Measurements from ENCODE around the gene TMEM63C.

Gene TMEM63C

GRCh38 chr14:77181603-77182437, at the start of gene TMEM63C:
Gene TMEM63C, plus strand, starts transcription at chr14:77181798. Its CDS starts 37,016 bp downstream, at chr14:77218814.
- peak; percentile 65 for DNase-seq

DNA sequence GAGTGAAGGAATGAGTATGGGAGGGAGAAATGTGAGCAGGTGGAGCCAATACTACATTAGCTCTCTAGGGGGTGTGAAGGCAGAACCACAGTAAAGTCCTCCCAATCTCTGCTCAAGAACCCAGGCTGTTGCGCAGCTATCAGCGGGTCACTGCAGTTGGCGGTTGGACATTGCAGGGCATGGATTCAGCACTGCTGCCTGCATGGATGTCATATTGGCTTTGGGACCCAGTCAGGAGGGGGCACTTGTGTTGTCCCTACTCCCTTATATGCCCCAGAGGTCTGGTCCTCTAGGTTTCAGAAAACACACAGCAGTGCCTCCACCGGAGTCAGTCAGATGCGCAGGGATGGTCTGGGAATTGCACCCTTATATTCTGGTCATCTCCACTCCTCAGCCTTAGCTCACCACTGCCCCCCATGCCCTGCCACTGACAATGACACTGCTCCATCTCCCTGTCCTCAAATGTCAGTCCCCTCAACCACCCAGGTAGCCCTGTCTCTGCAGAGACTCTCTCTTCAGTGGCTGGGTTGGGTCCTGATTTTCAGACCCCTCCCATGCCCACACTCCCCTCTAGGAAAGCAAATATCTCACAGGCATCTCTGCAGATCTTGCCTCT, 49.6 kb upstream of the TMEM63C start:
- no peak for DNase-seq

GRCh38 chr14:77133720-77134338, 47.8 kb upstream of the TMEM63C start:
- peak; percentile 45 for DNase-seq

DNA sequence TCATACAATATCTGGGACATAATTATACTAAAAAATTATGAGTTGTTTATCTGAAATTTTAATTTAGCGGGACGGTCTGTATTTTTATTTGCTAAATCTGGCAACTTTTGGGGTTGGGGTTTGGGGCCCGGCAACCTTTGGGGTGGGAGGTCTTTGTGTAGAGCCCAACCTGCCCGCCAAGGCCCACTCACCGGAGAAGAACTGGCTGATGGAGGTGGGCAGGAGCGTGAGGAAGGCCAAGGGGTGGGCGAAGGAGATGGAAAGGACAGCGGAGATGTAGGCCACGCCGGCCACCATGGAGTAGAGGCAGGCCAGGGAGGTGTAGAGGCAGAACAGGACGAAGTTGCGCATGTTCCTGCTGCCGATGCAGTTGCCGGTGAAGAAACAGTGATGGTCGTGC, 42.6 kb upstream of the TMEM63C start:
- no peak for DNase-seq

DNA sequence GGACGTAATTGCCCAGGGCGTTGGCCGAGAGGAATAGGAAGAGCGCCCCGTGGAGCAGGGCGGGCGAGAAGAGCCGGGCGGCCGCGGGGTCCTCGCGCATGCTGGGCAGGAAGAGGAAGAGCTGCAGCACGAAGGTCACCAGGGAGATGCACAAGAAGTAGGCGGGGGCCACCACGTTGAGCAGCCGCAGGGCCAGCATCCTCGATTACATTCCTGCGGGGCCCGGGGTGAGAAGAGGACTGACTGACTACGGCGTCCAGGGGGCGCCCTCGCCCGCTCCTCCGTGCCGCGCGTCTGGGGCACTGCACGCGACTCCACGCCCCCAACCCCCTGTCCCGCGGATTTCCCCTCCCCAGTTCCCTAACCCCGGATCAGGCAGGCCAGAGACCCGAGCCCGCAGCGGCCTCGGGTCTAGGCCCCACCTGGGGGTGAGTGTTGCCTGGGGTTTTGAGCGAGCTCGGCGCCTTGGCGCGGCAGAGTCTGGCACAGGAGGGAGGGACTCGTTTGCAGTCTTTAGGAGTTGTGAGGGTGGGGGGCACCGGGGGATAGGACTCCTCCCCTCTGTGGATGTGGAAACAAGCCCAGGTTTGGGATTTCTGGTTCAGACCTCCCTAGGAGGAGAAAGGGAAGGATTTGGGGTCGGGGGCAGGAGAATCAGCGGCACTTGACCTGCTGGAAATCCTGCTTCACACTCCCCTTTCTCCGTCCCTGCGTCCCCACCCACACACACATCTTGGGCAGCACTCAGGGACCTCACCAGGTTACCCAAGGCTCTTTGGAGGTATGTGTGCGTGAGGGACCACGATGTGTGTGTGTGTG, 41.8 kb upstream of the TMEM63C start:
- DNase-seq, result peak; percentile 51

DNA sequence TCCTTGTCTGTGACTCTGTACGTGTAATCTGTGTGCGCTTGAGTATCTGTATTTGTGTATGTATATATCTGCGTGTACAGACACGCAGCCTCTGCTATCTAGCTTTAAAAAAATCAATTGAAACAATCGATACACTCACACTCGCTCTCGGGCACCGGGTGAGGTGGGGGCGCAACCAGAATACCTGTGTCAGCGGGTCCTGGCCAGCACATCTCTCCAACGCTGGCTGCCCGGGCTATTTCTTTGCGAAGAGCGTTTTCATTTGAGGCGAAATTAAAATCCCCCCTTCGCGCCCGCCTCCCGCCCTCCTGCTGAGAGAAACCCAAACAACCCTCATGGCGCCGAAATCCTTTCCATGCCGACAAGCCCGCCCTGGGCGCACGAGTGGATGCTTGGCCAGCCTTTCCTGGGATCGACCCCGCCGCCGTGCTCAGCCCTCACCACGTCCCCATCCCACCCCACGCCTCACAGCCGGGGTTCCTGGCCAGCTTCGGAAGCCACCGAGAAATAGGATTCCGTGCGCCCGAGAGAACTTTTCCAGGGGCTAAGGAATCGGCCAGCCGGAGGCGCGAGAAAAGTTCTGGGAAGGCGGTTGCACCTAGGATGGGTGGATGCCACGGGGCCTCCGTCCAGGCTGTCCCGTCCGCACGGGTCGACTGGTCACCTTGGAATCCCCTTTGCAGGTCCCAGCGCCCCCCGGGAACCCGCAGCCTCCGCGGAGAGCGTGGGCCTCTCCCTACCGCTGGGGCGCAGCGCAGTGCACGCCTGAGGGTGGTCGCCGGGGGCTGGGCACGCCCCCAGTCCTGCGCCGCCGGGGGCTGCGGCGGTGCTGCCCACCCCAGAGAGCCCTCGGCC, 41.0 kb upstream of the TMEM63C start:
- DNase-seq, result no peak

GRCh38 chr14:77141214-77142004, 40.2 kb upstream of the TMEM63C start, which contains the start of gene ZDHHC22:
Gene ZDHHC22, minus strand, starts transcription at chr14:77141791. Its CDS starts 2,053 bp downstream, at chr14:77139738.
- no peak for DNase-seq

GRCh38 chr14:77142005-77142800, 39.4 kb upstream of the TMEM63C start:
- no peak for DNase-seq

DNA sequence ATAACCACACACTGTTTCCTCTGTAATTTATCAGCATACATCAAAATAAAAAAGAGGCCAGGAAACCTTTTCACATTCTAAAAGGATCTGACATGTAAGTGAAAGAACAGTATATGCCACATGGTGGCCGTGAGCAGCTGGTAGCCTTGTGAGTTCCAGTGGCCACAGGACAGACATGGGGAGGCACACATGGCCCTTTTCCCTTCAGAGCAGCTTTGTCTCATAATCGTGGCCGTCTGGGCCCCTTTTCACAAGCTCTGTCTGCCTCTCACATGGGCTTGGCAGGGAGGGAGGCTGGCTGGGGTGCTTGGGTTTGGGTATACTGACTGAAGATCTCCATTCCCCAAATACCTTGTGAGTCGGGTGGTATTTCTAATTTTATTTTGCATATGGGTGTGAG, 38.5 kb upstream of the TMEM63C start:
- DNase-seq, result no peak

DNA sequence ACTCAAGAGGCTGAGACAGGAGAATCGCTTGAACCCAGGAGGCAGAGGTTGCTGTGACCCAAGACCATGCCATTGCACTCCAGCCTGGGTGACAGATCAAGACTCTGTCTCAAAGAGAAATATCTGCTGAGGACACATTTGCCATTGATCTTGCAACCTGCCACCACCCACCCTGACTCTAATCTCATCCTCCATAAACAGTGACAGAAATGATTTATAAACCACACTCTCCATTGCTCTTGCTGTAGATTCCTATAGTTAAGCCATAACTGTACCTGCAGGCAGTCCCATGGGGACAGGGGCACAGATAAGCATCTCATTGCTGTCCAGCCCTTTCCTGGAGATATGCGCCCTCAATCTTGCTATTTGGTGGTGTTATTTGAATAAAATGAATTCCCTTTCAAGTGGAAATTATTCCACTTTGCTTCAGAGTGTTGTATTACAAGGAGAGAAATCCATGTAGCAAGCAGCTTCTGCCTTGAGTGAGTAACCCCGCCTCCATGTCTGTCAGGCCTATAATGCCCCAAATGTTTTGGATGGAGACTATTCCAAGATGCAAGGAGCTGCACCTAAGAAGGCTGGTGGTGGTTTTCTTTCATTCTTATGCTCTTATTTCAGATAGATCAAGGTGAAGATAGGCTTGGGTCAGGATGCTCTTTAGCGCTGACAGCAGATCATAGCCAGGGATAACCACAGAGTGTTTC, 37.0 kb upstream of the TMEM63C start:
- no peak for DNase-seq

DNA sequence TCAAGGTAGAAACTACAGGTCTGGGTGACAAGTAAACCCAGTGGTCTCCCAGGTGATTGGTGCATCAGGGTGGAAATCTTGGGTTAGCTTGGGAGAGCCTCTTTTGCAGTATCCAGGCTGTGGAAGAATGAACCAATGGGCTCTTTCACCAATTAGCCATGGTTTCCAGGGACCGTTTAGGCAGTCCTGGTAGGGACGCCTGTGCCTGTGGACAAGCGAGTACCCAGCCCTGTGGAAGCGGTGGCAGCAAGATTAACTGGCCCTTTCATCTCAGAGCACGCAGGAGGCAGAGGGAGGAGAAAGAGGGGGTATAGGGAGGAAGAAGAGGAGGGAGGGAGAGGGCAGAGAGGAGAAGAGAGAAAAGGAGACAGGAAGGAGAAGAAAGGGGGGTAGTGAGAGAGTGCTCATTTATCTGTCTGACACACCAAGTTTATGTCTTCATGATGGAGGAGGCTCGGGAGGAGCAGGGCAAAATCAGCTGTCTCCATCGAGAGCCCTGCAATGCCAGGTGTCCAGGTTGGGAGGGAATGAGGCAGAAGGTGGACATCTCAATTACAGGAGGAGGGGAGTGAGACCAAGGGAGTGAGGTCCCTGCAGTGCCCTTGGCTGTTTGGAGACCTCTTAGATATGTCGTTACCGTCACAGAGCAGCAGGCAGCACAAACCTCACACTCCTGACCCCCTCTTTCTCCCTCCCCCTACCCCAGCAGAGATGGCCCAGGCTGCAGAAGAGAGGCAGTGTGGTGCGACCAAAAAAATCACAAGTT, 35.4 kb upstream of the TMEM63C start:
- DNase-seq, result no peak

DNA sequence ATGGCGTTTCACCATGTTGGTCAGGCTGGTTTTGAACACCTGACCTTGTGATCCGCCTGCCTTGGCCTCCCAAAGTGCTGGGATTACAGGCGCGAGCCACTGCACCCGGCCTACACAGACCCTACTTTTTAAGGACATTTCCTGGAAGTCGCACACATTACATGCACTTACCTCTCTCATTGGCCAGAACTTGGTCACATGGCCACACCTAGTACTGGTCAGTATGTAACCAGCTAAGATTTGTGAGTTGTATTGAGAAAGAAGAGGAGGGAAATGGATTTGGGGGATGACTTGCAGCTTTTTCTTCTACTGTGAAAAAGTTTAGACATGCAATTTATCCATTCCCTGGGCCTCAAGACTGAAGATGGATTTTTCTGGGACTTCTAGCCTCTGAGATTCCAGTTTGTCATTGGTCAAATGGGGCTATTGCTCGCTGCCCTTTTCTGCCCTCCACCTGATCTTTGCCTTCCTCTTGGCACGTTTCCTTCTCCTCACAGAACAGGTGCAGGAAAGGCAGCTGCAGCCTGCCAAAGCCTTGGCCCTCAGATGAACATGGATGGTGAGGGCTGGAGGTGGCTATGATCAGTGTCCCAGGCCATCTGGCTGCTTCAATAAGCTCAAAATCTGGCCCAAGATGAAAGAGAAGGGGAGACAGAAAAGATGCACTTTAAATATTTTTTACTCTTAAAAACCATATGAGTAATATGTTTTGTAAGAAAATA, 32.9 kb upstream of the TMEM63C start:
- DNase-seq, result no peak

GRCh38 chr14:77151245-77151644, 30.4 kb upstream of the TMEM63C start:
- DNase-seq, result no peak

DNA sequence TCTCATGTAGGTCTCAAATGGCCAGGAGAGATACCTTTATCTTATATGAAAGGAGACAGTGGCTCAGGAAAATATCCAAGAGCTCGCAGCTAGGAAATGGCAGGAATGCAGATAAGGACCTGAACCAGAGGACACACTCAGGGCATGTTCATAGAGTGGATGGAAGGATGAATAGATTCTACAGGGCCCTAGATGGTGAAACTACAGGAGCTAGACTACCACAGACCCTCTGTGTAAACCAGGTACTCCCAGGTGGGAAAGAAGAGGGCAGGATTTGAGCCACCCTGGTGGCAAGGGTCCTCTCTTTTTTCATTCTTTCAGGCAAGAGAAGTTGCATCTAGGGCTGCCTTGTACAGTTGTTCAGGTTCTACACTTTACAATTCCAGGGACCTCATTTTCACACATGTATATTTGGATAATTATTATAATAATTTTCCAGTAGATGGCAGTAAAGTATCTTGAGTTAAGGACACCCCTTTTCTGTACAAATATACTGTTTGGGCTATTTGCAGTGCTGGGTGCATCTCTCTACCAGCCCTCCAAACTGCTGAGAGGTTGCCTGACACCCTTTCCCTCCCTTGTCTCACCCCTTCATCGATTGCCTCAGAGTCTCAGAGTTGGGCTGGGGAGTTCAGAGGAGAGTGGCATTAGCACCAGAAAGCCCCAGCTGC, 29.5 kb upstream of the TMEM63C start:
- DNase-seq, result no peak

DNA sequence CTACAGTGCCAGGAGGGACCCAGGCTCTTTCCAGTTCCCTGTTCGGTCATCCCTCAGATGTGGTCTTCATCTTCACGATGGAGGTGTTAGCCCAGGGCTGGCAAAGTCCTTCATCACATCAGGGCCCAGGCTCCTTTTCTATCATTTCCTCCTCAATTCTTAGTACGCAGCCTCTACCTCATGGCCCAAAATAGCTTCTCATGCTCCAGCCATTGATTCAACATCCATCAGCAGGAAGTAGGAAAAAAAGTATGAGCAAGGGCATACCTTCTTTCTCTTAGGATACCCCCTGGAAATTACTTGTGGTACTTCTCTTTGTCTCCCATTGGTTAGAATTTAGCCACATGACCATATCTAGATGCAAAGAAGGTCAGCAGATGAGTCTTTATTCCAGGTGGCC, 27.8 kb upstream of the TMEM63C start:
- no peak for DNase-seq

GRCh38 chr14:77154421-77154820, 27.2 kb upstream of the TMEM63C start:
- no peak for DNase-seq

GRCh38 chr14:77155083-77155482, 26.5 kb upstream of the TMEM63C start:
- DNase-seq, result no peak

DNA sequence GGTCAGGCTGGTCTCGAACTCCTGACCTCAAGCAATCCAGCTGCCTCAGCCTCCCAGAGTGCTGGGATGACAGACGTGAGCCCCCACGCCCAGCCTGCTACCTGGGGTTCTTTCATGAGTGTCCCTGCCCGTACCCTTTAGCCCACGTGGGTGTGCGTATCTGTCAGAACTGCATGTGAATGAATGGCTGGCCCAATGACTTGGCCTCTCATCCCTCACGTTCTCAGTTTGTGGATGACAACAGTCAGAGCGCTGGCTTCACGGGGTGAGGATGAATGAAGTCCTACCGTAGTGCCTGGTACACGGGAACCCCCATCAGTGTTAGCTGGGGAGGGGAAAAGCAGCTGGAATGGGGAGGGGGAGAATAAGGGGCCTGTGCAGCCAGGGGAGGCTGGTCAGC, 23.9 kb upstream of the TMEM63C start:
- DNase-seq, result no peak
